Activated CD8-positive, alpha-beta T cell treated with anti-CD3 and anti-CD28 coated beads, Interleukin-2, amount 10 ng/mL, durations not matched to agents 7 days and 5 days (primary cell): ENCODE data around the gene RNF7. TPM values are rescaled to one million over a fixed set of nuclear protein-coding genes. Genes with fewer than 3 reads are reported as not detected.
"Not testable (repeated sequence)": the region's sequence is repeated elsewhere in the genome, so short reads cannot be mapped to it uniquely, and the experiment has no call there.

Experiments
- ATAC-seq: fragments of 150-1000 bp; cut with Tn5 transposase; one replicate; pipeline ENCODE4 v1.10.0; 2021; ENCODE audit warnings: moderate library complexity
- CTCF ChIA-PET: fragments of 350-600 bp; sonication (Branson Sonifier 250); formaldehyde crosslinking; loops from one replicate; lab custom pipeline; 2021; ENCODE audit warnings: antibody characterized with exemption; lab: Charles Lee
- POLR2A ChIA-PET: fragments of 350-600 bp; sonication (Branson Sonifier 250); formaldehyde crosslinking; loops from one replicate; lab custom pipeline; 2021; ENCODE audit warnings: antibody characterized with exemption; lab: Charles Lee
- DNase-seq: peaks from one replicate; pipeline ENCODE4 v3.0.0-alpha.2; 2020
- H3K27ac Mint-ChIP-seq: one replicate; pipeline ENCODE4 v1.8.0; 2021; ENCODE audit warnings: mild to moderate bottlenecking, mixed read lengths
- H3K27me3 Mint-ChIP-seq: one replicate; pipeline ENCODE4 v1.8.0; 2021; ENCODE audit warnings: low read depth, mixed read lengths
- H3K36me3 Mint-ChIP-seq: one replicate; pipeline ENCODE4 v1.8.0; 2021; ENCODE audit warnings: low read depth, mixed read lengths
- H3K4me1 Mint-ChIP-seq: one replicate; pipeline ENCODE4 v1.8.0; 2021; ENCODE audit warnings: low read depth, mixed read lengths
- H3K4me3 Mint-ChIP-seq: one replicate; pipeline ENCODE4 v1.8.0; 2021; ENCODE audit warnings: mild to moderate bottlenecking, mixed read lengths
- H3K9me3 Mint-ChIP-seq: one replicate; pipeline ENCODE4 v1.8.0; 2022; ENCODE audit warnings: mixed read lengths; ENCODE audit not compliant: insufficient read depth
- total RNA-seq, 2 experiments: library from RNA; stranded (reverse); gene quantifications; one replicate each; pipeline ENCODE4 v1.2.3, GENCODE V29; 2021

Gene RNF7
- total RNA-seq, 2 experiments from 2014 or later, result 58.5 to 61.2 TPM

DNA sequence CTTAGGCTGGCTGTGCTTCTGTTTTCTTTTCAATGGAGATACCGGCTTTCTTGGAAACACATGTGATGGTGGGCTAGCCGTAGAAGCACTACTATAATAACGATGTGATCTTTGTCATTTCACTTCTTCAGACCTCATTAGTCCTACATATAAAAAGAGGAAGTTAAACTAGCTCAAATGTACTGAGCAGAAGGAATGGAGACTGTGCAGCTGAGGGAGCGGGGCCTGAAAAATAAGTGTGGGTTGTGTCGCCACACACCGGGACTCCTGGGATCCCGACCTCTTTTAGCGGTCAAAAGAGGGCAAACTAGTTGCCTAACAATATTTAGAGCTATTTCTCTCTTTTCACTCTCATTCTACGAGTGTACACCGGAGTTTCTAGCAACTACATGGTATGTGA, 1.0 kb upstream of the RNF7 start:
- POLR2A ChIA-PET, result no interaction called here
- CTCF ChIA-PET, result interaction anchor here (1.2 to 1.8 kb wide), 3 partner anchors 9 to 176 kb away, joined by 3 to 7 read pairs (median 7); no protein-coding TSS in a partner anchor
- no peak overlapping the region for H3K27ac Mint-ChIP-seq

DNA sequence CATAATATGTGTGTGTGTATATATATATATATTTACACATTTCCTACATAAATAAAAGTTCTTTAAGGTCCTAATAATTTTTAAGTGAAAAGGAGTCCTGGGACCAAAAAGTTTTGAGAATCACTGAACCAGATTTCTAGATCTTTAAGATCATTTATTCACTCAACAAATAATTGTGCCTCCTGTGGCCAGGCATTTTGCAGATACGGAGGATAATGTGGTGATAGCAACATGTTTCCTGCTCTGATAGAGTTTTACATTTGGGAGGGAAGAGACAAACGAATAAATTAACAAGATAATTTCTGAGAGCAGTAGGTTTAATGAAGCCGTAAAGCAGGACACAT, 448 bp upstream of the RNF7 start:
- Mint-ChIP-seq H3K4me3 (peak overlapping the region; percentile 73), H3K4me1 (peaks cover 33% of the 10 kb centered on the region), H3K27me3 (peaks cover 8% of the 10 kb centered on the region), H3K36me3 (peaks cover 3% of the 10 kb centered on the region), H3K9me3 (no peaks in the 10 kb centered on the region), H3K27ac (peak overlapping the region; percentile 94)
- DNase-seq (no peak), ATAC-seq (no peak)
- POLR2A ChIA-PET, result interaction anchor here (2.1 to 3.3 kb wide), 2 partner anchors 59 to 138 kb away, joined by 15 to 21 read pairs; partner anchors contain the start of gene ATP1B3
- CTCF ChIA-PET, result interaction anchor here (1.0 to 4.5 kb wide), 18 partner anchors 14 to 1263 kb away, joined by 3 to 48 read pairs (median 5); partner anchors contain the start of genes ATP1B3 and U2SURP

More for the DNA sequence above, 1.0 kb upstream of the RNF7 start:
- Mint-ChIP-seq H3K4me1 (peaks cover 30% of the 10 kb centered on the region), H3K27me3 (peaks cover 8% of the 10 kb centered on the region), H3K36me3 (no peaks in the 10 kb centered on the region), H3K4me3 (no peak overlapping the region), H3K9me3 (no peaks in the 10 kb centered on the region)
- no peak for ATAC-seq
- no peak for DNase-seq

DNA sequence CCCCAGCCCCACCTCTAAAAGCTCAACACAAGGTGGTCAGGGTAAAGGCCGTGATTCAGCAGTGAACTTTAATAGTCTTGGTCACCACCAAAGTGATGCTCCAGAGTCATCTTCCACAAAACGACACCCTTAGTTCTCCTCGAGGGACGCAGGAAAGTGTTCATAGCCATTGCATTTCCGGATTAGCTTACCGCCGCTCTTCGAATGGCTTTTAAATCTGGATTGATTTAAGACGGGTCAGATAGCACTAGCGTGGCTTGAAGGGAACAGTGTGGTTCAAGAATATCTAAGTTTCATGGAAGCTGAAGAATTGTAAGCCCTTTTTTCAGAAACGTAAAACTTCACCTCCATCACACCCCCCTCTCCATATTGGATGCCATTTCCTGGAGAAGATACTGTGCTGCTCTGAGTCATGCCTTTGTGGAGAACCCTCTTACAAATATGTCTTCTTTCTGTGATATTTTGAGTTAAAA, 829 bp downstream of the RNF7 start:
- ChIA-PET CTCF (interaction anchor here (0.7 to 4.5 kb wide), 31 partner anchors 10 to 1262 kb away, joined by 3 to 48 read pairs (median 4); partner anchors contain the start of genes ATP1B3 and U2SURP), POLR2A (interaction anchor here (0.5 to 3.3 kb wide), 11 partner anchors 14 to 1827 kb away, joined by 3 to 21 read pairs (median 3); partner anchors contain the start of gene ATP1B3)
- ATAC-seq, result peak; percentile 0
- Mint-ChIP-seq H3K4me3 (peak overlapping the region; percentile 98), H3K4me1 (peaks cover 36% of the 10 kb centered on the region), H3K36me3 (peaks cover 9% of the 10 kb centered on the region), H3K9me3 (no peaks in the 10 kb centered on the region), H3K27me3 (no peaks in the 10 kb centered on the region), H3K27ac (peak overlapping the region; percentile 98)
- DNase-seq, result peak; percentile 47

DNA sequence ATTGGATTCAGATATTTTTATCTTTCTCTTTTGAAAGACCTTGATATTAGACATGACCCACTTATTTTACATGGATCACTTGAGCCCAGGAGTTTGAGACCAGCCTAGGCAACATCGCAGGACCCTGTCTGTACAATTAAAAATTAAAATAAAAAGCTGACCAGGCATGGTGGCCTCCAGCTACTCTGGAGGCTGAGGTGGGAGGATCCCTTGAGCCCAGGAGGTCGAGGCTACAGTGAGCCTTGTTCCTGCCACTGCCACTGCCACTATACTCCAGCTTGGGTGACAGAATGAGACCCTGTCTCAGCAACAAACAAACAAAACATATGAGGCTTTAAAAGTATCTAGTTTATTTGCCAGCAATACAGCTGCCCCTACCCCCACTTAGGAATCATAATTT, 1.6 kb downstream of the RNF7 start:
- peaks cover 40% of the 10 kb centered on the region for H3K4me1 Mint-ChIP-seq
- peaks cover 16% of the 10 kb centered on the region for H3K36me3 Mint-ChIP-seq
- H3K27ac Mint-ChIP-seq, result peak overlapping the region; percentile 98
- no peak for ATAC-seq
- ChIA-PET CTCF (interaction anchor here (0.7 to 4.5 kb wide), 6 partner anchors 11 to 174 kb away, joined by 3 to 48 read pairs (median 12); partner anchors contain the start of gene ATP1B3), POLR2A (interaction anchor here (1.3 to 3.3 kb wide), 3 partner anchors 55 to 136 kb away, joined by 3 to 21 read pairs (median 15); partner anchors contain the start of gene ATP1B3)
- no peak for DNase-seq
- peak overlapping the region; percentile 98 for H3K4me3 Mint-ChIP-seq
- H3K9me3 Mint-ChIP-seq, result no peaks in the 10 kb centered on the region
- H3K27me3 Mint-ChIP-seq, result no peaks in the 10 kb centered on the region

GRCh38 chr3:141740349-141740748, 2.3 kb downstream of the RNF7 start:
- no peak for ATAC-seq
- Mint-ChIP-seq H3K27ac (no peak overlapping the region), H3K27me3 (no peaks in the 10 kb centered on the region), H3K4me3 (peak overlapping the region; percentile 13), H3K9me3 (no peaks in the 10 kb centered on the region), H3K36me3 (peaks cover 20% of the 10 kb centered on the region), H3K4me1 (peaks cover 40% of the 10 kb centered on the region)
- POLR2A ChIA-PET, result interaction anchor here (0.8 to 3.3 kb wide), 2 partner anchors 57 to 135 kb away, joined by 3 to 21 read pairs; no protein-coding TSS in a partner anchor
- CTCF ChIA-PET, result interaction anchor here (0.7 to 4.5 kb wide), 3 partner anchors 33 to 173 kb away, joined by 3 to 48 read pairs (median 29); partner anchors contain the start of gene ATP1B3
- no peak for DNase-seq

DNA sequence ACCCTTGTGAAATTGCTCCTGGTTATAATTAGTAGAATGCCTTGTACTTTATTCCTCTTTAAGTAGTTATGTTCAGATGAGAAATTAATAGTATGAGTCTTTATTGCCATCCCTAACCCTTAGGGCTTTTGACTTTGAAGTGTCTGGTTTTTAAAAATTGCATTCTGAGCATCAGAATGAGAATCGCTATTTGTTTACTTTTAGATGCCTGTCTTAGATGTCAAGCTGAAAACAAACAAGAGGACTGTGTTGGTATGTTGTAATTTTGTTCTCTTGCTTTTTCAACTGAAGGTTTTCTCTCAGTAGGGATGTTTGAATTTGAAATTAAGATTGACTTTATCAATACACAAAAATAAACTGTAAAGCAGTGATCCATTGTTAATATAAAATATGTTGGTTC, 5.2 kb downstream of the RNF7 start:
- H3K4me1 Mint-ChIP-seq, result peaks cover 32% of the 10 kb centered on the region
- DNase-seq (no peak), ATAC-seq (no peak)
- no peaks in the 10 kb centered on the region for H3K27me3 Mint-ChIP-seq
- no peaks in the 10 kb centered on the region for H3K9me3 Mint-ChIP-seq
- H3K27ac Mint-ChIP-seq, result no peak overlapping the region
- H3K36me3 Mint-ChIP-seq, result peaks cover 35% of the 10 kb centered on the region
- no peak overlapping the region for H3K4me3 Mint-ChIP-seq
- POLR2A ChIA-PET, result no interaction called here
- CTCF ChIA-PET, result no interaction called here

DNA sequence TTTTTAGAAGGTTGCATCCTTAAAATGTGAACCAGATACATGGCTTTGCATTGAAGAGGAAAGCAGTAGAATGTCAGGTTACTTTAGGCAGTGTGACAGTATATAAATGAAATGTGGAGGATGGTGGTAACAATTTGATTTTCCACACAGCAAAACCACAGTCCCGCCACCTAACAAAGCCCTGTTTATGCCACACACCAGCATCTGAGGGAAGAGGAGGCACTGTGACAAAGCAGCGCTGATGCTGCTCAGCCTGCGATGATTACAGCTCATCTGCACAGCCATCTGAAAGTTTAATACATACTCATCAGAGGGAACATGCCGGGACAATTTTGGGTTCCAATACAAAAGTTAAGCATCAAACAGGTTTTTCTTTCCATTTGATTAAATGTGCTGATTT, 8.9 kb downstream of the RNF7 start:
- DNase-seq (no peak), ATAC-seq (no peak)
- H3K4me3 Mint-ChIP-seq, result no peak overlapping the region
- ChIA-PET CTCF (no interaction called here), POLR2A (interaction anchor here (0.6 kb wide), 1 partner anchor 198 kb away, joined by 4 read pairs; no protein-coding TSS in a partner anchor)
- peaks cover 12% of the 10 kb centered on the region for H3K4me1 Mint-ChIP-seq
- H3K27me3 Mint-ChIP-seq, result no peaks in the 10 kb centered on the region
- no peaks in the 10 kb centered on the region for H3K9me3 Mint-ChIP-seq
- no peak overlapping the region for H3K27ac Mint-ChIP-seq
- H3K36me3 Mint-ChIP-seq, result peaks cover 48% of the 10 kb centered on the region

DNA sequence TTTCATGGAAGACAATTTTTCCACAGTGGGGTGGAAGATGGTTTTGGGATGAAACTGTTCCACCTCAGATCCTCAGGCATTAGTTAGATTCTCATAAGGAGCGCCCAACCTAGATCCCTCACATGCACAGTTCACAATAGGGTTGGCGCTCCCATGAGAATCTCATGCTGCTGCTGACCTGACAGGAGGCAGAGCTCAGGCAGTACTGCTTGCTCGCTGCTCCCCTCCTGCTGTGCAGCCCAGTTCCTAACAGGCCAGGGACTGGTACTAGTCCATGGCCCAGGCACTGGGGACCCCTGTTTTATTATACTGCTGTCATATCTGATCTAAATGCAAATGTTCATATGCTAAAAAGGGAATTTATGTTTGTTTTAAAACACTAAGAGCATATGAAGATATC, 15.3 kb downstream of the RNF7 start:
- Mint-ChIP-seq H3K27ac (no peak overlapping the region), H3K4me1 (no peaks in the 10 kb centered on the region), H3K9me3 (no peaks in the 10 kb centered on the region), H3K27me3 (no peaks in the 10 kb centered on the region), H3K36me3 (peaks cover 17% of the 10 kb centered on the region), H3K4me3 (no peak overlapping the region)
- ChIA-PET CTCF (interaction anchor here (1.0 kb wide), 1 partner anchor 11 kb away, joined by 3 read pairs; no protein-coding TSS in a partner anchor), POLR2A (no interaction called here)
- DNase-seq (no peak), ATAC-seq (no peak)

DNA sequence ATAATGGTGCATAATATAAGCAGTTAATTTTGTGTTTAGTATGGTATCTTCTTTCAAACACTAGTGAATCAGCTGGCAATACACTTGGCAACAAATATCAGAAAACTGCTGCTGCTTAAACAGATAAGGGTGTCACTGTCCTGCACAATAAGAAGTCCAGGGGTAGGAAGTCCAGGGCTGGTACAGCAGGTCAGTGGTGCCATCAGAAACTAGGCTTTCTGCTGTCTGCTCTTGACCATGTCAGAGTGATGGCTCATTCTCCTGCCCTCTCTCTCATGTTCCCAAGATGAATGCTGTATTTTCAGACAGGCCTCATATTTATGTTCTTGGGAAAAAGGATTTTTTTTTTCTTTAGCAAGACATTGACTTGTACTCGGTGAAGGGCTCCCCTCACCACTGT, 15.9 kb downstream of the RNF7 start:
- CTCF ChIA-PET, result interaction anchor here (1.2 kb wide), 1 partner anchor 121 kb away, joined by 4 read pairs; no protein-coding TSS in a partner anchor
- Mint-ChIP-seq H3K36me3 (peaks cover 14% of the 10 kb centered on the region), H3K4me1 (no peaks in the 10 kb centered on the region), H3K4me3 (no peak overlapping the region), H3K27ac (no peak overlapping the region), H3K9me3 (no peaks in the 10 kb centered on the region), H3K27me3 (no peaks in the 10 kb centered on the region)
- POLR2A ChIA-PET, result no interaction called here
- DNase-seq (no peak), ATAC-seq (no peak)

DNA sequence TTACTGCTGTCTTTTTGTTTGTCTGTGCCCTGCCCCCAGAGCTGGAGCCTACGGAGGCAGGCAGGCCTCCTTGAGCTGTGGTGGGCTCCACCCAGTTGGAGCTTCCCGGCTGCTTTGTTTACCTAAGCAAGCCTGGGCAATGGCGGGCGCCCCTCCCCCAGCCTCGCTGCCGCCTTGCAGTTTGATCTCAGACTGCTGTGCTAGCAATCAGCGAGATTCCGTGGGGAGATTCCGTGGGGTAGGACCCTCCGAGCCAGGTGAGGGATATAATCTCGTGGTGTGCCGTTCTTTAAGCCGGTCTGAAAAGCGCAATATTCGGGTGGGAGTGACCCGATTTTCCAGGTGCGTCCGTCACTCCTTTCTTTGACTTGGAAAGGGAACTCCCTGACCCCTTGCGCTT, 24.5 kb downstream of the RNF7 start:
- ATAC-seq, CTCF ChIA-PET, DNase-seq, POLR2A ChIA-PET, H3K9me3 Mint-ChIP-seq, H3K27me3 Mint-ChIP-seq, H3K36me3 Mint-ChIP-seq, H3K4me1 Mint-ChIP-seq, H3K4me3 Mint-ChIP-seq, H3K27ac Mint-ChIP-seq: not testable (repeated sequence)

DNA sequence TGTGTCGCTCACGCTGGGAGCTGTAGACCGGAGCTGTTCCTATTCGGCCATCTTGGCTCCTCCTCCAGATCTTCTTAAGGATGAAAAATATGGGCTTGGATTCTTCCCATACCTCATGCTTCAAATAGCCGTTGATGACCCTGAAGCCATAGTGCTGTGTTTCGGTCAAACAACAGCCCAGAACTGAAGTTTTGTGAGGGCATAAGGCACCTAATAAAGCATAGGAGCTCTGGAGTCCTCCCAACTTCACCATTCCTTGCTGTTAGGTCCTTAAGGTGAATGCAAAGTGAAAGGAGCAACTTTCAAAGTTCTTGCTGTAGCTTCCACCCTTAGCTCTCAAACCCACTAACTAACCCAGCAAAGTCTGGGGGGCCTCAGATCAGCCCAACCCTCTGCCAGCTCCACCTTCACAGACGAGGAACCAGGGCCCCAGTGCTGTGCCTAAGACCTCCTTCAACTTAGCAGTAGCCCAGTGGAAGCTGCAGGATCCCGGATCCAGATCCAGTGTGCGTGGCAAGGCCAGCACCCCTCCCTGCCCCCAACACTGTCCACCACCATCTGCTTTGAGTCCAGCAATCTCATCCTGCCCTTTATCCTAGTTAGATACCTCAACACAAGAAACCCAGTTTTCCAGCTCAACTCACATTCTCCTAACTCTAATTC, 25.1 kb downstream of the RNF7 start, which contains the start of gene GRK7:
Gene GRK7, plus strand, starts transcription at position 321 of the 663 bp plus-strand sequence. CDS start 14,877 bp downstream, outside the sequence.
- no peak within 1 kb of the TSS for H3K4me3 Mint-ChIP-seq
- ChIA-PET POLR2A (no interaction called here), CTCF (no interaction called here)
- DNase-seq, result no peak
- peaks cover 5% of the 10 kb centered on the region for H3K4me1 Mint-ChIP-seq
- H3K9me3 Mint-ChIP-seq, result no peaks in the 10 kb centered on the region
- no peak within 1 kb of the TSS for H3K27ac Mint-ChIP-seq
- H3K36me3 Mint-ChIP-seq, result no peaks in the 10 kb centered on the region
- no peak for ATAC-seq
- no peaks in the 10 kb centered on the region for H3K27me3 Mint-ChIP-seq

GRCh38 chr3:141764045-141764444, 25.9 kb downstream of the RNF7 start:
- CTCF ChIA-PET, result interaction anchor here (1.2 kb wide), 1 partner anchor 11 kb away, joined by 3 read pairs; no protein-coding TSS in a partner anchor
- POLR2A ChIA-PET, result no interaction called here

More at GRCh38 chr3:141764045-141764444, 25.9 kb downstream of the RNF7 start:
- Mint-ChIP-seq H3K27me3 (no peaks in the 10 kb centered on the region), H3K36me3 (no peaks in the 10 kb centered on the region), H3K4me1 (peaks cover 5% of the 10 kb centered on the region), H3K9me3 (no peaks in the 10 kb centered on the region), H3K4me3 (no peak overlapping the region), H3K27ac (no peak overlapping the region)
- ATAC-seq, result no peak
- no peak for DNase-seq
